ENCODE data around the gene NOS3. TPM values are rescaled to one million over a fixed set of nuclear protein-coding genes. Genes with fewer than 3 reads are reported as not detected.

The NOS3 gene
- total RNA-seq, 1 donor from 2014 or later, result 15.1 TPM

GRCh38 chr7:151028131-151028947 lies 37.5 kb downstream of the NOS3 start, which contains the start of gene ABCB8:
Gene ABCB8 (plus strand): TSS chr7:151028450. CDS start chr7:151028516, 66 bp downstream.
- TF ChIP-seq, protein P1, sequence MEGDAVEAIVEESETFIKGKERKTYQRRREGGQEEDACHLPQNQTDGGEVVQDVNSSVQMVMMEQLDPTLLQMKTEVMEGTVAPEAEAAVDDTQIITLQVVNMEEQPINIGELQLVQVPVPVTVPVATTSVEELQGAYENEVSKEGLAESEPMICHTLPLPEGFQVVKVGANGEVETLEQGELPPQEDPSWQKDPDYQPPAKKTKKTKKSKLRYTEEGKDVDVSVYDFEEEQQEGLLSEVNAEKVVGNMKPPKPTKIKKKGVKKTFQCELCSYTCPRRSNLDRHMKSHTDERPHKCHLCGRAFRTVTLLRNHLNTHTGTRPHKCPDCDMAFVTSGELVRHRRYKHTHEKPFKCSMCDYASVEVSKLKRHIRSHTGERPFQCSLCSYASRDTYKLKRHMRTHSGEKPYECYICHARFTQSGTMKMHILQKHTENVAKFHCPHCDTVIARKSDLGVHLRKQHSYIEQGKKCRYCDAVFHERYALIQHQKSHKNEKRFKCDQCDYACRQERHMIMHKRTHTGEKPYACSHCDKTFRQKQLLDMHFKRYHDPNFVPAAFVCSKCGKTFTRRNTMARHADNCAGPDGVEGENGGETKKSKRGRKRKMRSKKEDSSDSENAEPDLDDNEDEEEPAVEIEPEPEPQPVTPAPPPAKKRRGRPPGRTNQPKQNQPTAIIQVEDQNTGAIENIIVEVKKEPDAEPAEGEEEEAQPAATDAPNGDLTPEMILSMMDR (IDR thresholded peaks at IDR 0.05), result peak; percentile 58
- peak; percentile 97 to 98 for ATAC-seq
- intact Hi-C loops (cut with DNase I), result no loop called here

GRCh38 chr7:151028948-151029501 lies 38.2 kb downstream of the NOS3 start:
- H3K27ac ChIP-seq, result peak overlapping the region; percentile 87
- no peaks in the 10 kb centered on the region for H3K27me3 ChIP-seq (ENCODE audit: low read depth)
- H3K4me3 ChIP-seq, result peak overlapping the region; percentile 84
- DNase-seq, result no peak
- peaks cover 19% of the 10 kb centered on the region for H3K4me1 ChIP-seq
- ATAC-seq, result no peak
- intact Hi-C loops (cut with DNase I), result no loop called here
- H3K36me3 ChIP-seq, result peaks cover 16% of the 10 kb centered on the region
- TF ChIP-seq, protein P1 (IDR thresholded peaks at IDR 0.05), result no peak
- no peaks in the 10 kb centered on the region for H3K9me3 ChIP-seq

More at GRCh38 chr7:151028131-151028947, 37.5 kb downstream of the NOS3 start, which contains the start of gene ABCB8:
- Histone ChIP-seq H3K4me1 (peaks cover 19% of the 10 kb centered on the region), H3K4me3 (peak within 1 kb of the TSS; percentile 84), H3K27ac (peak within 1 kb of the TSS; percentile 87), H3K27me3 (ENCODE audit: low read depth) (no peaks in the 10 kb centered on the region), H3K36me3 (peaks cover 16% of the 10 kb centered on the region), H3K9me3 (no peaks in the 10 kb centered on the region)
- peak; percentile 98 for DNase-seq

GRCh38 chr7:151031011-151031410 lies 40.2 kb downstream of the NOS3 start:
- peaks cover 19% of the 10 kb centered on the region for H3K4me1 ChIP-seq
- no peak overlapping the region for H3K4me3 ChIP-seq
- H3K36me3 ChIP-seq, result peaks cover 35% of the 10 kb centered on the region
- TF ChIP-seq, protein P1 (IDR thresholded peaks at IDR 0.05), result no peak
- intact Hi-C loops (cut with DNase I), result no loop called here
- H3K27me3 ChIP-seq (ENCODE audit: low read depth), result no peaks in the 10 kb centered on the region
- no peak overlapping the region for H3K27ac ChIP-seq
- DNase-seq (no peak), ATAC-seq (no peak)
- H3K9me3 ChIP-seq, result no peaks in the 10 kb centered on the region

- H3K36me3 ChIP-seq, result peaks cover 48% of the 10 kb centered on the region
- DNase-seq, result no peak
- H3K4me1 ChIP-seq, result peaks cover 13% of the 10 kb centered on the region
- no peaks in the 10 kb centered on the region for H3K27me3 ChIP-seq (ENCODE audit: low read depth)
- no peak overlapping the region for H3K4me3 ChIP-seq
- intact Hi-C loops (cut with DNase I), result no loop called here
- H3K9me3 ChIP-seq, result no peaks in the 10 kb centered on the region
- TF ChIP-seq, protein P1 (IDR thresholded peaks at IDR 0.05), result no peak
- no peak for ATAC-seq
- H3K27ac ChIP-seq, result no peak overlapping the region
Observed at GRCh38 chr7:151032936-151033863, 42.4 kb downstream of the NOS3 start.

GRCh38 chr7:151033864-151034249 lies 43.0 kb downstream of the NOS3 start:
- no peak overlapping the region for H3K27ac ChIP-seq
- DNase-seq (no peak), ATAC-seq (no peak)
- TF ChIP-seq, protein P1 (IDR thresholded peaks at IDR 0.05), result no peak
- H3K27me3 ChIP-seq (ENCODE audit: low read depth), result no peaks in the 10 kb centered on the region
- H3K4me3 ChIP-seq, result no peak overlapping the region
- H3K36me3 ChIP-seq, result peaks cover 48% of the 10 kb centered on the region
- peaks cover 16% of the 10 kb centered on the region for H3K4me1 ChIP-seq
- no peaks in the 10 kb centered on the region for H3K9me3 ChIP-seq
- intact Hi-C loops (cut with DNase I), result no loop called here

Measured in lower lobe of right lung (tissue), 2 donors.